Measurements from ENCODE around the gene CPLX1.
"Not testable (repeated sequence)": the region's sequence is repeated elsewhere in the genome, so short reads cannot be mapped to it uniquely, and the experiment has no call there.

The CPLX1 gene

DNA sequence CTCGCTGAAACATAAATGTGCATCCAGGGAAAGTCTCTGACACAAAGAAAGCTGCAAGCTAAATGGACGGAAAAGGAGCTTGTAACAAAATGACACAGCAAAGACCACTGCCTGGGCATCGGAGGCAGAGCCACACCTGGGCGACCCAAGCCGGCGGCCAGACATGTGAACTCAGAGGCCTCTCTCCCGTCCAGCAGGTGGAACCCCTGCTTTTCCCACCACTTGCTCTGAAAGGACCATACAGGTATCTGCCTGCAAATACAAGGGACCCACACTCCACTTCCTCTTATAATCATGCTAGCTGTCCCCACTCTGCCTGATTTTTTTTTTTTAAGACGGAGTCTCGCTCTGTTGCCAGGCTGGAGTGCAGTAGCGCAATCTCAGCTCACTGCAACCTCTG lies 12.0 kb downstream of the CPLX1 start:
- TF ChIP-seq, protein P1, sequence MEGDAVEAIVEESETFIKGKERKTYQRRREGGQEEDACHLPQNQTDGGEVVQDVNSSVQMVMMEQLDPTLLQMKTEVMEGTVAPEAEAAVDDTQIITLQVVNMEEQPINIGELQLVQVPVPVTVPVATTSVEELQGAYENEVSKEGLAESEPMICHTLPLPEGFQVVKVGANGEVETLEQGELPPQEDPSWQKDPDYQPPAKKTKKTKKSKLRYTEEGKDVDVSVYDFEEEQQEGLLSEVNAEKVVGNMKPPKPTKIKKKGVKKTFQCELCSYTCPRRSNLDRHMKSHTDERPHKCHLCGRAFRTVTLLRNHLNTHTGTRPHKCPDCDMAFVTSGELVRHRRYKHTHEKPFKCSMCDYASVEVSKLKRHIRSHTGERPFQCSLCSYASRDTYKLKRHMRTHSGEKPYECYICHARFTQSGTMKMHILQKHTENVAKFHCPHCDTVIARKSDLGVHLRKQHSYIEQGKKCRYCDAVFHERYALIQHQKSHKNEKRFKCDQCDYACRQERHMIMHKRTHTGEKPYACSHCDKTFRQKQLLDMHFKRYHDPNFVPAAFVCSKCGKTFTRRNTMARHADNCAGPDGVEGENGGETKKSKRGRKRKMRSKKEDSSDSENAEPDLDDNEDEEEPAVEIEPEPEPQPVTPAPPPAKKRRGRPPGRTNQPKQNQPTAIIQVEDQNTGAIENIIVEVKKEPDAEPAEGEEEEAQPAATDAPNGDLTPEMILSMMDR (conservative IDR thresholded peaks at IDR 0.05; ENCODE audit: low read depth, low read length) = no peak
- Histone ChIP-seq H3K27me3 (ENCODE audit: insufficient read depth, low read depth) (peaks cover 26% of the 10 kb centered on the region), H3K79me2 (ENCODE audit: insufficient read depth, low read depth) (no peaks in the 10 kb centered on the region)

DNA sequence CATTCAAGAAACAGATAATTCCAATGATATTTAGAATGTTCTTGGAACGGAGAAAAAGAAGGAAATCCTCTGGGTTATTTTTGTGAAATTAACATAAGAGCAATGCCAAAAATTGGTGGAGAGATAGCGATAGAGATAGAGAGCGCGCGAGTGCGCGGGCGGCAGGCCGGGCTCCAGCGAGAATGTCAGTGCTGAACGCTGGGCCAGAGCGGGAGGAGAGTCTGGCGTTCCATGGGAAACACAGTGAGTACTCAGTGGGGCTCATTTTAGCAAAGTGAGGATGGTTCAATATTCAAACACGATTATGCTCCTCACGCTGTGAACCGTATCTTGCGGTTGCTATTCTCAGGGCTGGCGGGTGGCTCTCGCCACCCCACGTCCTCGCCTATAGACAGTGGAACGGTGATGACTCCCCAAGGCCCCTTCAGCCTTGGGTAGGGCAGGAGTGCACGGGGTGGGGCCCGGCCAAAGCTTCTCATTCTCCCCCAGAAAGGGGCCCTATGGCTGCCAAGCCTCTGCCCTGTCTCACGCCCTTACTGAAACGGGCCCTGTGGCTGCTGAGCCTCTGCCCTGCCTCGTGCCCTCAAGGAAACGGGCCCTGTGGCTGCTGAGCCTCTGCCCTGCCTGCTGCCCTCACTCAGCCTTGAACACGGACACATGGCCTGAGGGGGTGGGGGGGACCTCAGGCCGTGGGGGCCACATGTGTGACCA lies 16.9 kb downstream of the CPLX1 start:
- no peak overlapping the region for H3K4me2 ChIP-seq
- no peak overlapping the region for H3K9ac ChIP-seq
- no peaks in the 10 kb centered on the region for H3K79me2 ChIP-seq (ENCODE audit: insufficient read depth, low read depth)
- H2AFZ ChIP-seq (ENCODE audit: low read depth) = no peak overlapping the region
- H3K27ac ChIP-seq = no peak overlapping the region
- peaks cover 5% of the 10 kb centered on the region; the same call in 1 of the 2 replicates for H3K27me3 ChIP-seq (ENCODE audit: insufficient read depth, low read depth)
- no peak overlapping the region for H3K4me3 ChIP-seq (IDR thresholded peaks at IDR 0.05; ENCODE audit: insufficient read depth, low read depth, low read length)
- no peaks in the 10 kb centered on the region for H4K20me1 ChIP-seq (ENCODE audit: insufficient read depth)
- no peaks in the 10 kb centered on the region for H3K4me1 ChIP-seq (ENCODE audit: low read depth, poor library complexity, severe bottlenecking)
- TF ChIP-seq, protein P1 (conservative IDR thresholded peaks at IDR 0.05; ENCODE audit: low read depth, low read length) = no peak
- H3K36me3 ChIP-seq (ENCODE audit: insufficient read depth) = no peaks in the 10 kb centered on the region

More for the DNA sequence above, 12.0 kb downstream of the CPLX1 start:
- Histone ChIP-seq H3K4me2 (no peak overlapping the region), H3K9ac (no peak overlapping the region), H4K20me1 (ENCODE audit: insufficient read depth) (no peaks in the 10 kb centered on the region), H3K4me1 (ENCODE audit: low read depth, poor library complexity, severe bottlenecking) (no peaks in the 10 kb centered on the region), H3K4me3 (IDR thresholded peaks at IDR 0.05; ENCODE audit: insufficient read depth, low read depth, low read length) (no peak overlapping the region), H3K27ac (no peak overlapping the region), H2AFZ (ENCODE audit: low read depth) (no peak overlapping the region), H3K36me3 (ENCODE audit: insufficient read depth) (no peaks in the 10 kb centered on the region)

DNA sequence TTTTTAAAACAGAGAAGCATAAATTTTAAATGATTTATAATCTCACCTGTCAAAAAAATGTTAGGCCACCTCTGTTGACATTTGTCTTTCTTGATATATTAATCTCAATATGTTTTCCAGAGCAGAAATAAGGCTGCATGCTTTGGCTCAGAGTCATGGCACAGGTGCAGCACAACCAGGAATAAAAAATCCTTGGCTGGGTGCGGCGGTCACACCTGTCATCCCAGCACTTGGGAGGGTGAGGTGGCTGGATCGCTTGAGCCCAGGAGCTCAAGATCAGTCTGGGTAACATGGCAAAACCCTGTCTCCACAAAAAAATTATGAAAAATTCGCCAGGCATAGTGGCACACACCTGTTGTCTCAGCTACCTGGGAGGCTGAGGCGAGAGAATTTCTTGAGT lies 18.1 kb downstream of the CPLX1 start:
- Histone ChIP-seq H3K9ac (no peak overlapping the region), H3K79me2 (ENCODE audit: insufficient read depth, low read depth) (no peaks in the 10 kb centered on the region), H3K4me1 (ENCODE audit: low read depth, poor library complexity, severe bottlenecking) (no peaks in the 10 kb centered on the region), H2AFZ (ENCODE audit: low read depth) (no peak overlapping the region), H3K27ac (no peak overlapping the region), H3K4me2 (no peak overlapping the region), H3K36me3 (ENCODE audit: insufficient read depth) (no peaks in the 10 kb centered on the region), H4K20me1 (ENCODE audit: insufficient read depth) (no peaks in the 10 kb centered on the region), H3K27me3 (ENCODE audit: insufficient read depth, low read depth) (peaks cover 4% of the 10 kb centered on the region; the same call in 1 of the 2 replicates), H3K4me3 (IDR thresholded peaks at IDR 0.05; ENCODE audit: insufficient read depth, low read depth, low read length) (no peak overlapping the region)
- TF ChIP-seq, protein P1 (conservative IDR thresholded peaks at IDR 0.05; ENCODE audit: low read depth, low read length) = no peak

DNA sequence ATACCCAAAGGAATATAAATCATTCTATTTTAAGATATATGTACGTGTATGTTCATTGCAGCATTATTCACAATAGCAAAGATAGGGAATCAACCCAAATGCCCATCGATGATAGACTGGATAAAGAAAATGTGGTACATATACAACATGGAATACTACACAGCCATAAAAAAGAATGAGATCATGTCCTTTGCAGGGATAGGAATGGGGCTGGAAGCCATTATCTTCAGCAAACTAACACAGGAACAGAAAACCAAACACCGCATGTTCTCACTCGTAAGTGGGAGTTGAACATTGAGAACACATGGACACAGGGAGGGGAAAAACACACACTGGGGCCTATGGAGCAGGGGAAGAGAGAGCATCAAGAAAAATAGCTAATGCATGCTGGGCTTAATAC lies 18.9 kb downstream of the CPLX1 start:
- H3K4me2 ChIP-seq; H3K4me3 ChIP-seq (IDR thresholded peaks at IDR 0.05; ENCODE audit: insufficient read depth, low read depth, low read length); H3K4me1 ChIP-seq (ENCODE audit: low read depth, poor library complexity, severe bottlenecking); H3K79me2 ChIP-seq (ENCODE audit: insufficient read depth, low read depth); H2AFZ ChIP-seq (ENCODE audit: low read depth); H4K20me1 ChIP-seq (ENCODE audit: insufficient read depth); H3K27me3 ChIP-seq (ENCODE audit: insufficient read depth, low read depth); H3K27ac ChIP-seq; H3K36me3 ChIP-seq (ENCODE audit: insufficient read depth); H3K9ac ChIP-seq: not testable (repeated sequence)

DNA sequence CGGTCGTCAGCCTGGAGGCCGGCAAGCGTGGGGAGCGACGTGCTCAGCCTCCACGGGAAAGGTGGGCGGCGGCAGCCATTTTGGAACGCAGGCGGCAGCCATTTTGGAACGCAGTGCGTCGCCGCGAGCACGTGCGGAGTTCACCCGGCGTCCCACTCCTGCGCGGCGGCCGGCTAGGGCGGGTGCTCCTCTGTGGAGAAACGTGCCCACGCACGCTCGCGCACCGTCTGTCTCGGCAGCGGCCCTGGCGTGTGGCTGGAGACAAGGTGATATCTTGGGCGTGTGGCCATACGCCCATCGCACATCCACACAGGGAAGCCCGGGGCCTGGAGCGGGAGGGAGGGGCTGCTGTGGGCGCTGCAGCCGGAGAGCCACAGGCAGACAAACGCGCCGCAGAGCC lies 21.1 kb downstream of the CPLX1 start:
- no peaks in the 10 kb centered on the region for H3K36me3 ChIP-seq (ENCODE audit: insufficient read depth)
- H2AFZ ChIP-seq (ENCODE audit: low read depth) = no peak overlapping the region
- no peak overlapping the region for H3K4me3 ChIP-seq (IDR thresholded peaks at IDR 0.05; ENCODE audit: insufficient read depth, low read depth, low read length)
- H3K4me2 ChIP-seq = no peak overlapping the region
- TF ChIP-seq, protein P1 (conservative IDR thresholded peaks at IDR 0.05; ENCODE audit: low read depth, low read length) = no peak
- H3K4me1 ChIP-seq (ENCODE audit: low read depth, poor library complexity, severe bottlenecking) = no peaks in the 10 kb centered on the region
- no peaks in the 10 kb centered on the region for H4K20me1 ChIP-seq (ENCODE audit: insufficient read depth)
- no peak overlapping the region for H3K9ac ChIP-seq
- no peaks in the 10 kb centered on the region for H3K79me2 ChIP-seq (ENCODE audit: insufficient read depth, low read depth)
- no peak overlapping the region for H3K27ac ChIP-seq
- H3K27me3 ChIP-seq (ENCODE audit: insufficient read depth, low read depth) = no peaks in the 10 kb centered on the region
